GM13977 (cell line): ENCODE measurements around the gene KCNIP2.

ENCODE experiments used
- DNase-seq: peaks from one replicate; pipeline ENCODE4 v3.0.0; 2012; ENCODE audit warnings: low spot score
- CTCF ChIP-seq: IDR thresholded peaks from 2 replicates; pipeline ENCODE4 v1.5.1; 2012; ENCODE audit warnings: mild to moderate bottlenecking, control low read depth; ENCODE audit not compliant: insufficient read depth; ENCODE audit errors: extremely low read depth, missing control alignments
- in situ Hi-C: fragments of 300-500 bp; cut with MboI; formaldehyde crosslinking; loops from one replicate; pipeline ENCODE4 v1.12.0; 2022; ENCODE audit warnings: low sequenced_read_pairs, low pct_unique_long_range_greater_than_20kb, mixed read lengths, inconsistent platforms; ENCODE audit not compliant: unreplicated experiment

The KCNIP2 gene

GRCh38 chr10:101835362-101835761, 8.2 kb downstream of the KCNIP2 start:
- in situ Hi-C loops: loop anchor here (5.0 kb wide), 1 partner anchor 177 kb away; no protein-coding TSS in a partner anchor
- no peak for DNase-seq
- TF ChIP-seq CTCF: no peak

- no peak for TF ChIP-seq CTCF
- in situ Hi-C loops: no loop called here
- no peak for DNase-seq
Observed at GRCh38 chr10:101834341-101834740, 9.3 kb downstream of the KCNIP2 start.

- no peak for TF ChIP-seq CTCF
- DNase-seq: no peak
- in situ Hi-C loops: no loop called here
Observed at GRCh38 chr10:101833466-101833865, 10.1 kb downstream of the KCNIP2 start.

GRCh38 chr10:101832325-101832771, 11.3 kb downstream of the KCNIP2 start:
- no peak for TF ChIP-seq CTCF
- no peak for DNase-seq
- in situ Hi-C loops: no loop called here

GRCh38 chr10:101831169-101831811, 12.3 kb downstream of the KCNIP2 start:
- DNase-seq: no peak
- in situ Hi-C loops: no loop called here
- TF ChIP-seq CTCF: no peak

- TF ChIP-seq CTCF: no peak
- in situ Hi-C loops: no loop called here
- DNase-seq: peak; percentile 92
Observed at GRCh38 chr10:101830322-101831168, 13.1 kb downstream of the KCNIP2 start.
